Right cardiac atrium (tissue), 5 donors: ENCODE measurements around the gene MPC1L. TPM values are rescaled to one million over a fixed set of nuclear protein-coding genes. Genes with fewer than 3 reads are reported as not detected.

Source experiments
- ATAC-seq, 2 donors: fragments of 200-7000 bp; cut with Tn5 transposase; one replicate each; pipeline versions ENCODE4 v1.8.0 to v1.9.1; 2020; ENCODE audit warnings: moderate library complexity in 2 of 2, mild to moderate bottlenecking in 1 of 2
- DNase-seq, 3 donors: peaks; one replicate each; pipeline ENCODE4 v3.0.0-alpha.2; 2020
- H3K27ac ChIP-seq: one replicate; pipeline ENCODE4 v1.5.1; 2013; ENCODE audit warnings: mild to moderate bottlenecking, low read length, control low read depth, moderate library complexity
- H3K27me3 ChIP-seq: one replicate; pipeline ENCODE4 v1.6.1; 2013; ENCODE audit not compliant: control insufficient read depth, insufficient read depth
- H3K4me1 ChIP-seq: one replicate; pipeline ENCODE4 v1.6.1; 2013; ENCODE audit warnings: low read length; ENCODE audit not compliant: control insufficient read depth, insufficient read depth
- H3K4me3 ChIP-seq: one replicate; pipeline ENCODE4 v1.5.1; 2013; ENCODE audit warnings: low read length, control low read depth
- H3K9me3 ChIP-seq: one replicate; pipeline ENCODE4 v1.6.1; 2013; ENCODE audit warnings: low read length; ENCODE audit not compliant: control insufficient read depth
- WGBS: extraction: QIAGEN DNeasy Blood & Tissue Kit; methylation state at CpG from one replicate; pipeline ENCODE4 v1.1.7; 2013; 5-methylcytosine and 5-hydroxymethylcytosine counted together
- intact Hi-C, 4 donors: fragments of 100-400 bp; cut with DNase I; formaldehyde crosslinking; loops; one replicate each; pipeline versions ENCODE4 v1.11.0 to v1.14.0; 2022 to 2023
- polyA plus RNA-seq: library from polyadenylated mRNA; stranded (reverse); fragments of 200-250 nt; gene quantifications from one replicate; pipeline ENCODE4 v1.2.3, GENCODE V29; 2013
- total RNA-seq, 4 donors: library from RNA; stranded (reverse); fragmentation: NEBNext Ultra II Directional; extraction: Animal tissue kit (Norgen Biotek cat#: 25700); gene quantifications; one replicate each; pipeline ENCODE4 v1.2.1, GENCODE V29; 2021
- donor health status: healthy with polysubstance abuse.
- donor health status: DM: no; HTN: yes; CAD: no.
- donor health status: DM: no; HTN: no; CAD: no.
- donor health status: DM: no; HTN: yes; CAD: no; lungs with severe emphysema.
- donor health status: DM: yes; HTN: yes; CAD: no.

Gene MPC1L
- total and polyA plus RNA-seq, 5 donors = not detected

GRCh38 chrX:40628506-40628905 lies 5.3 kb downstream of the MPC1L start:
- H3K4me3 ChIP-seq = no peak overlapping the region
- H3K4me1 ChIP-seq = peaks cover 1% of the 10 kb centered on the region
- WGBS = 94% methylated on average over 5 of the region's 5 CpGs
- H3K9me3 ChIP-seq = no peaks in the 10 kb centered on the region
- H3K27ac ChIP-seq = no peak overlapping the region
- DNase-seq (no peak), ATAC-seq (no peak)
- intact Hi-C loops = no loop called here
- H3K27me3 ChIP-seq = no peaks in the 10 kb centered on the region

DNA sequence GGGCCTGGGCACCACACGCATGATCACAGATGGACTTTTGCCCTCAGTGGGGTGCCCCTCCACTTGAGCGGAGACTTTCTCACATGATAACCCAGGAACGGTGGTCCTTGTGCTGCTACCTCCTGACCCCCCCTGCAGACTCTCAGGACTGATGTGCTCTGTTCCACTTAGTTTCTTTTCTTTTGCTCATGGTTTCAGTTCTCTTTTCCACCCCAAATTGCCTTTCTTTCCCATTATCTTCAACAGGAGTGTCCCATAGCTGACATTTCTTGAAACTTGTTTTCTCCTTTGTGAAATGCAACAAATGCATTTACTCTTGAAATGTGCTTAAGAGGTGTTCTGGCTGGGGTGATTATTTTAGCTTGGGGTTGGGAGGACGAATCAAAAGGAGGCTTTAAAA lies 9.0 kb downstream of the MPC1L start:
- H3K4me1 ChIP-seq = no peaks in the 10 kb centered on the region
- no peaks in the 10 kb centered on the region for H3K9me3 ChIP-seq
- intact Hi-C loops = no loop called here
- DNase-seq (no peak), ATAC-seq (no peak)
- 86% methylated on average over 4 of the region's 4 CpGs for WGBS
- H3K4me3 ChIP-seq = no peak overlapping the region
- no peaks in the 10 kb centered on the region for H3K27me3 ChIP-seq
- H3K27ac ChIP-seq = no peak overlapping the region

GRCh38 chrX:40637687-40638086 lies 14.5 kb downstream of the MPC1L start:
- H3K4me1 ChIP-seq = peaks cover 5% of the 10 kb centered on the region
- H3K9me3 ChIP-seq = no peaks in the 10 kb centered on the region
- no peaks in the 10 kb centered on the region for H3K27me3 ChIP-seq
- 88% methylated on average over 3 of the region's 3 CpGs for WGBS
- DNase-seq (no peak), ATAC-seq (no peak)
- intact Hi-C loops = no loop called here
- no peak overlapping the region for H3K27ac ChIP-seq
- H3K4me3 ChIP-seq = no peak overlapping the region

DNA sequence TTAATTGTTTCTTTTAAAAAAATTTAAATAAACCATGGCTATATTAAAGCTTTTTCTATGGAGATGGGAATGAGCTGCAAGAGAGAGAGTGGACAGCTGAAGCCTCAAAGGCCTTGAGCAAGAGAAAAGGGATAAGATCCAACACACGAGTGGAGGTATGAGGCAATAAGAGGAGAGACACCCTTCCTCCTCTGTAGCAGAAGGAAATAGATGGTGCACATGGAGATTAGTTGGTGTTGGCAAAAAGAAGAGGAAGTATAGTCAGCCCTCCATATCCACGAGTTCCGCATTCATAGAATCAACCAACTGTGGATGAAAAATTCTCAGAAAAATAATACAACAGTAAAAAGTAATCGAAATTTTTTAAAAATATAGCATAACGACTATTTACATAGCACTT lies 20.9 kb downstream of the MPC1L start:
- ATAC-seq (peak in 1 of 2 donors; percentile 42), DNase-seq (no peak)
- H3K27ac ChIP-seq = no peak overlapping the region
- peak overlapping the region; percentile 69 for H3K4me3 ChIP-seq
- H3K9me3 ChIP-seq = no peaks in the 10 kb centered on the region
- no peaks in the 10 kb centered on the region for H3K27me3 ChIP-seq
- WGBS = 39% methylated on average over 5 of the region's 5 CpGs
- peaks cover 11% of the 10 kb centered on the region for H3K4me1 ChIP-seq
- intact Hi-C loops = no loop called here

DNA sequence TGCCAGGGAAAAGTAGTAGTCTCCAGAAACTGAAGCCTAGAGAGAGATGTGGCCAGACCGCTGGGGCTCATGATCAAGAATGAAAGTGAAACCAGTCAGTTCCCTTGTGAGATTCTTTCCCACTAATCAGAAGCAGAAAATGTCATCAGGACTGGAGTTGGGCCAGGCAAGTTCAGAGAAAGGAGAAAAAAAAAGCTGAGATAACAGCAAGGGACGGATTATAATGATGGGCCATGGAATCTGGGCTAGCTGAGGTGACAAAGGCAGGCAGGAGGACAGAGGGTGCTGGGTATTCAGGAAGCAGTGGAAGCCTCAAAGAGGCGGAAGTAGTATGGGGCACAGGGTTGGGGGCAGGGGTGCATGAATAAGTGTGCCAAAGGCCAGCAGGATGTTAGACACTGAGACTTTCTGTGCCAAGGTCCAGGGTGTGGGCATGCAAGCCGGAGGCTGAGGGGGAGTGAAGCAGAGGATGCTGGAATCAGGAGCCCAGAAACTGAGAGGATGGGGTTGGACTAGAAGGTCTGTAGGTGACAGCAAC lies 21.7 kb downstream of the MPC1L start:
- WGBS = 1% methylated on average over 4 of the region's 4 CpGs
- H3K27ac ChIP-seq = peak overlapping the region; percentile 92
- intact Hi-C loops = no loop called here

DNA sequence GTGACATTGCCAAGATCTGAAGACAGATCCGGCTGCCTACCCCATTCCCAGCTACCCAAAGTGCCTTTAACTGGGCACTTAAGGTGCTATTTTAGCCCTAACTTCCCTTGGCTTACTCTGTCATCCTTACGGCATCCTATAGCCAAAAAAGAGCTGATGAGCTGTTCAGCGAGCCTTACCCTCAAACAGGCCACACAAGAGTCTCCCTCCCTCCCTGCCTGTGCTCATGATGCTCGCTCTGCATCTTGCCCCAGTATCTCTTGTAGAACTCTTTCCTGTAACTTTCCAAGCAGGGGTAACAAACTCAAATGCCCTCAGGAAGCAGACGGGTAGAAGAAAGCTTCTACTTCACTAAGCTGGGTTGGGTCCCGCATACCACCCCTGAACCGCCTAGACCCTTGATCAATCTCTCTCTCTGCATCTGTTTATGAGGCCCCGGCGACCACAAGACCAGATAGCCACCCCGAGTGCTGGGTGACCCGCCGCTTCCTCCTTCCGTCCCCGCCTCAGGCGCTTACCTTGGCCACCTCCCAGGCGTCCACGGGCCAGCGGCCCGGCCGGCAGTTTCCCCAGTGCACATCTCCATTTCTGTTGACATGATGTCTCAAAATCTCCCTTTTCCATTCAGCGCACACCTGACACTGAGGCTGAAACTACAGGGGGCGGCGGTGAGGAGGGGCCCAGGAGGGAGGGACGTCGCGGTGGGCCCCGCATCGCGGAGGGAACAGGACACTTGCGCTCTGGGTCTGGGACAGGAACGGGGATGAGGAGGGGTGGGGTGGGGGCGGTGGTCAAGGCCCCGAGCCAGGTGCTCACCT lies 23.5 kb downstream of the MPC1L start:
- DNase-seq (peak; percentile 50 to 86 (median 73)), ATAC-seq (peak; percentile 48 to 53)
- H3K27me3 ChIP-seq = no peaks in the 10 kb centered on the region
- under 1% methylated on average over 33 of the region's 33 CpGs for WGBS
- peak overlapping the region; percentile 63 for H3K4me3 ChIP-seq
- intact Hi-C loops = no loop called here
- peak overlapping the region; percentile 85 for H3K27ac ChIP-seq
- peaks cover 9% of the 10 kb centered on the region for H3K4me1 ChIP-seq
- no peaks in the 10 kb centered on the region for H3K9me3 ChIP-seq

More for the DNA sequence above, 21.7 kb downstream of the MPC1L start:
- ATAC-seq (peak; percentile 67 to 71), DNase-seq (peak; percentile 60 to 77 (median 69))
- Histone ChIP-seq H3K27me3 (no peaks in the 10 kb centered on the region), H3K9me3 (no peaks in the 10 kb centered on the region), H3K4me1 (peaks cover 11% of the 10 kb centered on the region), H3K4me3 (peak overlapping the region; percentile 69)

DNA sequence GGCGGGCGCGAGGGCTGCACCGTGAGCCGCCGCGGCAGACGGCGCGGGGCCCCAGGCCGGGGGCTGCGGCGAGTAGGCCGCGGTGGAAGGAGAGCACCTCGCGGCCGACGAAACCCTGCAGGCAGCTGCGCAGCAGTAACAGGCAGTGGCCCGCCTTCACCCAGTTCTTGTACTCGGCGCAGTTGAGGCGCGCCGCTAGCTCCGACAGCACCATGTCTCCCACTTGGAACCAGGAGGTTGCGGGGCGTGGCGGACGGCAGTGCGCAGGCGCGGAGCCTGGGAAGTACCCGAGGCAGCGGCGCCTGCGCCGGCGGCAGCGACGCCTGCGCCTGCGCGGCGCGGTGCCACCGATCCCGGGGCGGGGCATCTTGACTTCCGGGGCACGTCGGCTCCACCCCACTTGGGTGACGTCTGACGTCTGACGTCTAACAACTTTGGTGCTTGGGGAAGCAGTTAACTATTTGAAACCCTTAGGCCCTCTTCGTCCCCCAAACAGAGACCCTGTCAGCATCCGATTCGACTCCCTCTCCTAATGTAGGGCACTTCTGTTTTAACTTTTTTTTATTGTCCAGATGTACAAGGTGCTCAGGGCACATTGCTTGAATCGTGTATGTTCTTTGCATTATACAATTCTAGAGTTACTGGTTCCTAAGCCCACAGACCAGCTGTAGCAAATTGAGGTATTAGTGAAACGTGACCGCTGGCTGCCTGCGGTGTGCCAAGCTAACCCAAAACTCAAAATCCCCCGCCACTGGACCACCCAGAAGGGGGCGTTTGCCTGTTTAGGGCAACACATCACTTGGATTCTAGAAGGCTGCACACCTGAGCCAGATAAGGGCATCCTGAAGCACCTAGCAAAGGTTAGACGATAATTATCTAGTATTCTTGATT lies 24.3 kb downstream of the MPC1L start, which contains the start of gene CXorf38:
Gene CXorf38 (minus strand): TSS at position 255 of the 891 bp plus-strand sequence. CDS start 41 bp downstream, at position 214.
- peak; percentile 95 to 99 (median 97) for DNase-seq
- peak; percentile 89 to 92 for ATAC-seq
- Histone ChIP-seq H3K4me1 (peaks cover 5% of the 10 kb centered on the region), H3K27me3 (no peaks in the 10 kb centered on the region), H3K27ac (peak within 1 kb of the TSS; percentile 90), H3K4me3 (peak within 1 kb of the TSS; percentile 63), H3K9me3 (no peaks in the 10 kb centered on the region)
- intact Hi-C loops = no loop called here
- 1% methylated on average over 66 of the region's 66 CpGs for WGBS

GRCh38 chrX:40651620-40652223 lies 28.5 kb downstream of the MPC1L start:
- DNase-seq (peak in 2 of 3 donors; percentile 62 to 73), ATAC-seq (no peak)
- H3K4me1 ChIP-seq = no peaks in the 10 kb centered on the region
- H3K9me3 ChIP-seq = no peaks in the 10 kb centered on the region
- no peaks in the 10 kb centered on the region for H3K27me3 ChIP-seq
- intact Hi-C loops = loop anchor here in 3 of 4 donors (5.0 to 10.0 kb wide), 3 partner anchors 141 to 463 kb away; no protein-coding TSS in a partner anchor
- no peak overlapping the region for H3K4me3 ChIP-seq
- WGBS = 2% methylated on average over 3 of the region's 3 CpGs
- no peak overlapping the region for H3K27ac ChIP-seq

- DNase-seq (no peak), ATAC-seq (no peak)
- Histone ChIP-seq H3K27me3 (no peaks in the 10 kb centered on the region), H3K4me3 (no peak overlapping the region), H3K27ac (no peak overlapping the region), H3K4me1 (no peaks in the 10 kb centered on the region), H3K9me3 (no peaks in the 10 kb centered on the region)
- WGBS = 79% methylated on average over 1 of the region's 1 CpG
- intact Hi-C loops = loop anchor here in 3 of 4 donors (5.0 to 10.0 kb wide), 3 partner anchors 140 to 462 kb away; no protein-coding TSS in a partner anchor
These were observed 29.4 kb downstream of the MPC1L start for GRCh38 chrX:40652664-40653063.

DNA sequence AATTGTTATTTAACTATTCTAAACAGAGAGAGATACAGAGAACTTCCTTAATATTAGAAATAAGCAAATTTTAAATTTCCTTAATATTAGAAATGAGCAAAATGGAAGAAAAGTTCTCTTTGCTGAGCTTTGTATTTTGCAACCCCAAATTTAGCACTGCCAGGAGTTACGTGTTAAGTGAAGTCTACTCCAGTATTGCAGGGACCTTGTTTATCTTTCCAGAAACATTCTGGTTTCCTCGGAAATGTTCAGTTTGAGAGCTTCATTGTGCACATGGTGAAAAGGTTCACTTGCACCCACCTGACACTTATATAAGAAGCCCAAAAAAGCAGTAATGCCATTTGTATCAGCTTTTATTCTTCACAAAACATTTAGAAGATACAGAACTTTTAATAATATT lies 30.3 kb downstream of the MPC1L start:
- no peaks in the 10 kb centered on the region for H3K27me3 ChIP-seq
- intact Hi-C loops = loop anchor here in 3 of 4 donors (5.0 to 10.0 kb wide), 3 partner anchors 139 to 461 kb away; no protein-coding TSS in a partner anchor
- no peak for DNase-seq
- H3K9me3 ChIP-seq = no peaks in the 10 kb centered on the region
- H3K4me1 ChIP-seq = no peaks in the 10 kb centered on the region
- no peak overlapping the region for H3K4me3 ChIP-seq
- no peak overlapping the region for H3K27ac ChIP-seq
- ATAC-seq = no peak
- WGBS = 41% methylated on average over 2 of the region's 2 CpGs
